Effector memory CD8-positive, alpha-beta T cell (primary cell): ENCODE results near the gene EPB41L2.

Experiments used
- ATAC-seq: fragments of 150-1000 bp; cut with Tn5 transposase; replicated peaks from 2 replicates; pipeline ENCODE4 v1.10.0; 2021; ENCODE audit warnings: mild to moderate bottlenecking, moderate library complexity
- DNase-seq, 3 experiments: peaks; one replicate each; pipeline ENCODE4 v3.0.0; 2021
- H3K27ac Mint-ChIP-seq, 2 donors: one replicate each; pipeline ENCODE4 v1.8.0; 2022; ENCODE audit warnings: mild to moderate bottlenecking in 2 of 2, mixed read lengths in 2 of 2, moderate library complexity in 2 of 2
- H3K27me3 Mint-ChIP-seq, 2 donors: one replicate each; pipeline ENCODE4 v1.8.0; 2022; ENCODE audit warnings: mixed read lengths in 2 of 2
- H3K36me3 Mint-ChIP-seq: one replicate; pipeline ENCODE4 v1.8.0; 2022; ENCODE audit warnings: mild to moderate bottlenecking, moderate library complexity, mixed read lengths; ENCODE audit not compliant: insufficient read depth
- H3K4me1 Mint-ChIP-seq, 2 donors: one replicate each; pipeline ENCODE4 v1.8.0; 2022; ENCODE audit warnings: low read depth in 2 of 2, mixed read lengths in 2 of 2
- H3K4me3 Mint-ChIP-seq, 2 donors: one replicate each; pipeline ENCODE4 v1.8.0; 2022; ENCODE audit warnings: mild to moderate bottlenecking in 2 of 2, mixed read lengths in 2 of 2, moderate library complexity in 2 of 2
- H3K9me3 Mint-ChIP-seq, 2 donors: one replicate each; pipeline ENCODE4 v1.8.0; 2022; ENCODE audit warnings: mixed read lengths in 2 of 2

Gene EPB41L2

DNA sequence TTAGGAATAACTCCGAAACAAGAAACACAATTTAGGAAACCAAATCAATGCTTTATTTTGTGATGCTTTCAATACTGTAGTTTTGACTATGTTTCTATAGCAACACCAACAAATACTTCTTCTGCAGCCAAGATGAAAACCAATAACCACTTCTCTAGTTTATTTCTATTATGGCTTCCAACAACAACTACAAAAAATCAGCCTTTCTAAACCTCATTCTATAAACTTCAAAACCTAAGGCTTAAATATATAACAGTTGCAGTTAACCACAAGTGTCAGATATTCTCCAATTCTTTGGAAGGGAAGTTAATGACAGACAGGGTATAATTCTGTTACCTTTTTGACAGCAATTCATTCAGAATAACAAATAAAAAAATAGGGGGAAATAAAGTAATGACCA is 80.9 kb downstream of the EPB41L2 start:
- peaks cover 0 to 27% of the 10 kb centered on the region in 2 donors for H3K27me3 Mint-ChIP-seq
- H3K4me1 Mint-ChIP-seq = no peaks in the 10 kb centered on the region
- DNase-seq (no peak), ATAC-seq (no peak)
- no peak overlapping the region for H3K27ac Mint-ChIP-seq
- no peaks in the 10 kb centered on the region for H3K9me3 Mint-ChIP-seq
- H3K36me3 Mint-ChIP-seq = no peaks in the 10 kb centered on the region
- no peak overlapping the region for H3K4me3 Mint-ChIP-seq

DNA sequence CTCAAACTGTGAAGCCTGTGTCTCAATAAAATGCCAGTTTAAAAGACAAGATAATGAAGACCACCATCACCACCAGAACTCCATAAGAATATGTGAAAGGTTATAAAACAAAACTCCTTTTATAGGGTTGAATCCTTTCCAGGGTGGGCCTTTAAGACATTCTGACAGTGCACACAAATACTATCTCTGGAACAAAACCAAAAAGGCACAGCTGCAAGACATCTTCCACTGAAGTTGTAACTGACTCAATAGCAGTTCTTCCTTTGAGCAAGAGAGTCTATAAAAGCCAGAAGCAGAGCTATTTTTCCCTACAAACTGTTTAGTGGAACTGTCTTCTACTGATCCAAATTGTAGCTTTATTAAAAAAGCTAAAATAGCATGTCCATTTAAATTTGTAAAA is 81.6 kb downstream of the EPB41L2 start:
- H3K36me3 Mint-ChIP-seq = no peaks in the 10 kb centered on the region
- no peak overlapping the region for H3K27ac Mint-ChIP-seq
- no peaks in the 10 kb centered on the region for H3K9me3 Mint-ChIP-seq

DNA sequence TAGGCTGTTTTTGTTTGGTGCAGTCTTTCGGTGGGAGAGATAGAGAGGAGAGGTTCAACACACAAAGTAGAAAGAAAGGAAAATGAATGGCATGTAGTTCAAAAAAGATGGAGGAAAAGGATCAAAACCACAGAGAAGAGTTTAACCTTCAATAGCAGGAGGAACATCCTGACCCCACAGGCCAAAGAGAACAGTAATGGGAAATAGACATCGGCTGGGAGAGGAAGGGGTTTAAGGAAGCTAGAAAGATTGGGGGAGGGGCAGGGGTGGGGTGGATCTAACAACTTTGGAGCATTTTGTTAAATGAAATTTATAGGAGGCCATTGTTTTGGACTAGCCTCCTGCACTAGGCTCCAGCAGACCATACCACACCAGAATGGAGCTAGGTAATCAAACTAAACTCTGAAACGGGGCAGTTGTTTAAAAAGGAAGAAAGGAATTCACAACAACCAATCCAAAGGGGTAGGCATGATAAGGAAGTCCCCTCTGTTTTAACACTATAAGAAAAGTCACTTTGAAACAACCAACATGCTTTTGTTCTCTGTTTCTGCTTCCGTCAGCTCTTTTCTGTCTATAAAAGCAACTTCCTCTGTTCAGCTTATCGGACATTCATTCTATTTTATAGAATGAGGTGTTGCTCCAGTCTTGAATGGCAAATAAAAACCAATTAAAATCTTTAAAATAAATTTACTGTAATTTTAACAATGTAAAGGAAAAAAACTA is 82.6 kb downstream of the EPB41L2 start:
- ATAC-seq (no peak), DNase-seq (no peak)
- no peak overlapping the region for H3K4me3 Mint-ChIP-seq
- no peaks in the 10 kb centered on the region for H3K9me3 Mint-ChIP-seq
- no peaks in the 10 kb centered on the region for H3K36me3 Mint-ChIP-seq
- H3K27ac Mint-ChIP-seq = no peak overlapping the region
- H3K4me1 Mint-ChIP-seq = no peaks in the 10 kb centered on the region
- peaks cover 0 to 27% of the 10 kb centered on the region in 2 donors for H3K27me3 Mint-ChIP-seq

More for the DNA sequence above, 81.6 kb downstream of the EPB41L2 start:
- Mint-ChIP-seq H3K4me3 (no peak overlapping the region), H3K4me1 (no peaks in the 10 kb centered on the region), H3K27me3 (peaks cover 0 to 27% of the 10 kb centered on the region in 2 donors)
- DNase-seq = no peak
- ATAC-seq = no peak

DNA sequence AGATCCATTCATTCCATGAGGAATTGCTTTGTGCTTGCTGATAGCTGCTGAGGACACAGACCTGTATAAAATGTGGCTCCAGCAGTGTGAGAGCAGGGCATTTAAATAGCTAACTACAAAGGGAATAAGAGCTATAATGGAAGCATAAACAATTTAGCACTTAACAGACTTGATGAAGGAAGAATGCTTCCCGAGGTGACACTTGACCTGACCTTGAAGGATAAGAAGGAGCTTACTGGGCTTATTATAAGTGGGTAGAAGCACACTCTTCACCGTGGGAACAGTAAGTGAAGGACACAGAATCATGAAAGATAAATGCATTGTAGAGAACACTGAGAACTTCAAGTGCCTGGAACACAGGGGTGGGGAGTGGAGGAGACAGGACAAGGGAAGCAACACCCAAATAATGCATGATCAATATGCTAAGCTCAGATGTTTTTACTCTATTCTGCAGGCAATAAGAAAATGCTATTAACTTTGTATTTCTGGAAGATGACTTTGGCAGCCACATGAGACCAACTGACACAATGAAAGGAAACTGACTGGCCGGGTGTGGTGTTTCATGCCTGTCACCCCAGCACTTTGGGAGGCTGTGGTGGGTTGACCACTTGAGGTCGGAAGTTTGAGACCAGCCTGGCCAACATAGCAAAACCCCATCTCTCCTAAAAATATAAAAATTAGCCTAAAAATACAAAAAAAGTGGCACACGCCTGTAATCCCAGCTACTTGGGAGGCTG is 84.2 kb downstream of the EPB41L2 start:
- Mint-ChIP-seq H3K4me1 (no peaks in the 10 kb centered on the region), H3K27ac (no peak overlapping the region), H3K36me3 (no peaks in the 10 kb centered on the region), H3K9me3 (no peaks in the 10 kb centered on the region), H3K4me3 (no peak overlapping the region), H3K27me3 (peaks cover 0 to 27% of the 10 kb centered on the region in 2 donors)
- no peak for ATAC-seq
- no peak for DNase-seq

DNA sequence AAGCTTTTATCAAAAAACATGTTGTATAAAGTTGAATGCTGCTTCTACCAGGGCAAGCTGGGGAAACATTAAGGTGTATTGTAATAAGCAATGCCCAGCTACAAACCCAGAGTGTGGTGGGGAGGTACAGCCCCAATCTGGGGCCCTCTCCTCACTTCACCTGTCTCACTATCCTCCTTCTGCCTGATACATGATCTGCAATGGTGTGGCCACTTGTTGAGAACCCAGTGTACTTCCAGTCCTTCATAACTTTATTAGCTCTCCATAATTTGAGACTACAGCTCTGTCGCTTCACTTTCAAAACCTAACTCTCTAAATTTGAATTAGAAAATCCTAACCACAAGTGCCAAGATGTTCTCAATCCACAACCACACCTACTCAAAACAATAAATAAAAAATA is 84.9 kb downstream of the EPB41L2 start:
- ATAC-seq (no peak), DNase-seq (no peak)
- H3K27ac Mint-ChIP-seq = no peak overlapping the region
- no peak overlapping the region for H3K4me3 Mint-ChIP-seq
- H3K9me3 Mint-ChIP-seq = no peaks in the 10 kb centered on the region
- no peaks in the 10 kb centered on the region for H3K4me1 Mint-ChIP-seq
- peaks cover 0 to 27% of the 10 kb centered on the region in 2 donors for H3K27me3 Mint-ChIP-seq
- no peaks in the 10 kb centered on the region for H3K36me3 Mint-ChIP-seq

DNA sequence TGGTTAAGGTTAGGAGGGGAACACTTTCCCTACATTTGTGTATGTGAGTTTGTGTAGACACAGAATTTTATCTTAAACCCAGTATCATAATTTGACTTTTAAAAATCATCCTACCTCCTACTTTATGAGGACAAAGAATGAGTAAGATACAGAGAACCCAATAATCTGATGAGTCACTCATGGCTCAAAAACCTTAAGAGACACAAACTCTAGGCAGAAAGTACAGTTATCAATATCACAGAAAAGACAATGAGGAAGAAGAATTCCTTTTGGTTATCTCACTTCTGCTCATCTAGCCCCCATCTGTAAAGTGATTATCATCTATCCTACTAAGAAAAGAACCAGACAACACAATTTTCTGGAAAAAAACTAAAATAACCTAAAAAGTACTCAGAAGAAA is 87.7 kb downstream of the EPB41L2 start:
- no peak overlapping the region for H3K4me3 Mint-ChIP-seq
- no peaks in the 10 kb centered on the region for H3K4me1 Mint-ChIP-seq
- ATAC-seq = no peak
- no peak overlapping the region for H3K27ac Mint-ChIP-seq
- peaks cover 0 to 26% of the 10 kb centered on the region in 2 donors for H3K27me3 Mint-ChIP-seq
- DNase-seq = no peak
- H3K9me3 Mint-ChIP-seq = no peaks in the 10 kb centered on the region
- no peaks in the 10 kb centered on the region for H3K36me3 Mint-ChIP-seq

DNA sequence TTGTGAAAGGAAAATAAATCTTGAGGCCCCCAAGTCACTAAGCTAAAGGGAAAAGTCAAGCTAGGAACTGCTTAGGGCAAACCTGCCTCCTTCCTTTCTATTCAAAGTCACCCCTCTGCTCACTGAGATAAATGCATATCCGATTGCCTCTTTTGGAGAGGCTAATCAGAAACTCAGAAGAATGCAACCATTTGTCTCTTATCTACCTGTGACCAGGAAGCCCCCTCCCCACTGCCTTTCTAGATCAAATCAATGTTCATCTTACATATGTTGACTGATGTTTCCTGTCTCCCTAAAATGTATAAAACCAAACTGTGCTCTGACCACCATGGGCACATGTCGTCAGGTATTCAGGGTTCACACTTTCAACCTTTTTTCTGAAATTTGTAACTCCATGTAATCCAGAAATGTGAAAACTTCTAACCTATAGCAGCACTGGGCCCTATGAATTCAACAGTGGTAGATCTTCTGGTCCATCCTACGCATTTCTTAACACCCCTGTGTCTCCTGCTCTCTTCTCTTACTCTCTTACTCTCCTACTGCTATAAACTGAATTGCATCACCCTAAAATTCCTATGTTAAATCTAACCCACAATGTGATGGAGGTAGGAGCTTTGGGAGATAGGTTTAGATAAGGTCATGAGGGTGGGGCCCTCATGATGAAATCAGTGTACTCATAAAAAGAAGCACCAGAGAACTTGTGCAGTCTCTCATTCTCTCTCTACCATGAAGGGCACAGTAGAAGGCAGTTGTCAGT is 89.3 kb downstream of the EPB41L2 start:
- Mint-ChIP-seq H3K9me3 (no peaks in the 10 kb centered on the region), H3K4me3 (no peak overlapping the region), H3K27me3 (peaks cover 0 to 14% of the 10 kb centered on the region in 2 donors), H3K4me1 (no peaks in the 10 kb centered on the region), H3K27ac (no peak overlapping the region), H3K36me3 (no peaks in the 10 kb centered on the region)
- ATAC-seq (no peak), DNase-seq (no peak)

DNA sequence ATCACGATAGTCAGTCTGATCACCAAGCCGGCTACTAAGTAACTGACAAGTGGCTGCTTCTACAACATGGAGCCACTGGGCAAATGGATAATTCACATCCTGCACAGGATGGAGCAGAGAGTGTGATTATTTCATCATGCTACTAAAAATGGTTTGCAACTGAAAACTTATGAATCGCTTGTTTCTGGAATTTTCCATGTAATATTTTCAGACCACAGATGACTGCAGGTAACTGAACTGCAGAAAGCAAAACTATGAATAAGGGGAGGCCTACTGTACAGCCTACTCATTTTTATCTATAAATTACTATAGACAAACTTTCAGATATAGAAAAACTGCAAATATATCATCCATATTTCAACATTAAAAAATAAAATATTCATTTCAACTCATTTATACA is 91.5 kb downstream of the EPB41L2 start:
- Mint-ChIP-seq H3K36me3 (no peaks in the 10 kb centered on the region), H3K4me1 (no peaks in the 10 kb centered on the region), H3K4me3 (no peak overlapping the region), H3K9me3 (no peaks in the 10 kb centered on the region), H3K27ac (no peak overlapping the region), H3K27me3 (no peaks in the 10 kb centered on the region)
- ATAC-seq (no peak), DNase-seq (no peak)

DNA sequence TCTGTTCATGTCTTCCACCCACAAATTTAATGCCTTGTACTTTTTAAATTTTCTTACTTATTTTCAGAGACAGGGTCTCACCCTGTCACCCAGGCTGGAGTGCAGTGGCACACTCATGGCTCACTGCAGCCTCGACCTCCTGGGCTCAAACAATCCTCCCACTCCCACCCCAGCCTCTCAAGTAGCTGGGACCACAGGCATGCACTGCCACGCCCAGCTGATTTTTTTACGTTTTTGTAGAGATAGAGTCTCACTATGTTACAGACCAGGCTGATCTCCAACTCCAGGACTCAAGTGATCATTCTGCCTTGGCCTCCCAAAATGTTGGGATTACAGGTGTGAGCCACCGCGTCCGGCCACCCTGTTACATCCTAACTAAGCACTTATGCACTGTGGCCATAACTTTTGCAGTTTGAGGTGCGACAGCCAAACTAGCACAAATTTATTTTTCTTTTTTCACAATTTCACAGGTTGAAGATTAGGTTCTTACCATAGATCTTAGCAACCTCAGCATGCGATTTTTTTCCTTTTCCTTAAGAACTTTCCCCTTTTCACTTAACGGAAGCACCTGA is 92.1 kb downstream of the EPB41L2 start:
- Mint-ChIP-seq H3K9me3 (no peaks in the 10 kb centered on the region), H3K27ac (no peak overlapping the region), H3K36me3 (no peaks in the 10 kb centered on the region), H3K27me3 (no peaks in the 10 kb centered on the region), H3K4me1 (no peaks in the 10 kb centered on the region), H3K4me3 (no peak overlapping the region)
- no peak for ATAC-seq
- no peak for DNase-seq

DNA sequence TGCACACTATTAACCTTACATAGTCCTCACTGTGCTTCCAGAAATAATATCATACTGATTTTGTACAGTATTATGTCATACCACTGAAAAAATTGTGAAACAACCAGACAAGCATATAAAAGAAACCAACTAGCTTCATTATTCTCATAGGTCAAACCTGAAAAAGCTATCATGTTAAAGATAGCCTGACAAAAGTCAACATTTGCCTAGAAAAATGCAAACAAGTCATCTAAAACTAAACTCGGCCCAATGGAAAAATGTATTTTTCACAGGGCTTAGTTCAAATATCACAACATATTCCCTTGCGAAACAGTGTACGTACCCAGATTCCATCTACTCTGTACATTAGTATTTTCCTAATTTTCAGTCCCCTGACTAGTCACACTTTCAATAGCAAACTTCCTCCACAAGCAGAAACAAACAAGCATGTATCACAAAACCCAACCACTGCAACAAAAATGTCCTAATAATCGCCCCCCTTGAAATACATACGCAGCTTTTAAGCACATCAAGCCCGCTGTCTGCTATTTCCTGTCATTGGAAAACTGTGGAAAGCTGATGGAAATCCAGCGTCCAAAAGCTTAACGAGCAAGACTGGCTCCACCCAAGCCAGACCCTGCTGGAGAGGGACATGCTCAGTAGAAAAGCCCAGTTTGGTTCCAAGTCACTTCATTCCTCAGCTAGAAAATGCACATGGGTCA is 93.1 kb downstream of the EPB41L2 start:
- Mint-ChIP-seq H3K4me3 (no peak overlapping the region), H3K9me3 (no peaks in the 10 kb centered on the region), H3K36me3 (no peaks in the 10 kb centered on the region), H3K27me3 (no peaks in the 10 kb centered on the region), H3K4me1 (no peaks in the 10 kb centered on the region), H3K27ac (no peak overlapping the region)
- no peak for ATAC-seq
- DNase-seq = no peak

DNA sequence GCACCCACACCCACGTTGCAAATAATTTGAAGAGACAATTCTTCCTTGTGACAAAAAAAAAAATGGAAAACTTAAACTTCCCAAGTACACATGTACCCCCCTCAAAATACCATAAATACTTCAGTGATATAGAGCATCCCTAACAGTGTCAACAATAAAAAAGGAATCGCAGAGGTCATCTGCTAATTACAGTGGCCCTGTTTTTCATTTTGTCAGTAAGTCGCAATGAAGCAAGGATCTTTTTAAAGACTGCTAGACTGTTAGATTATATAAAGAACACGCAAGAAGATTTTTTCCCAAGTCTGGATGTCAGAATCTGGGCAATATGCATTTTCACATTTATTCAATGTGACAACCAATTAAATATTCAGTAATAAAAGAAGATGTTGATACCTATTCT is 93.9 kb downstream of the EPB41L2 start:
- Mint-ChIP-seq H3K36me3 (no peaks in the 10 kb centered on the region), H3K27ac (no peak overlapping the region), H3K4me1 (no peaks in the 10 kb centered on the region), H3K9me3 (no peaks in the 10 kb centered on the region), H3K27me3 (no peaks in the 10 kb centered on the region), H3K4me3 (no peak overlapping the region)
- ATAC-seq (no peak), DNase-seq (no peak)

DNA sequence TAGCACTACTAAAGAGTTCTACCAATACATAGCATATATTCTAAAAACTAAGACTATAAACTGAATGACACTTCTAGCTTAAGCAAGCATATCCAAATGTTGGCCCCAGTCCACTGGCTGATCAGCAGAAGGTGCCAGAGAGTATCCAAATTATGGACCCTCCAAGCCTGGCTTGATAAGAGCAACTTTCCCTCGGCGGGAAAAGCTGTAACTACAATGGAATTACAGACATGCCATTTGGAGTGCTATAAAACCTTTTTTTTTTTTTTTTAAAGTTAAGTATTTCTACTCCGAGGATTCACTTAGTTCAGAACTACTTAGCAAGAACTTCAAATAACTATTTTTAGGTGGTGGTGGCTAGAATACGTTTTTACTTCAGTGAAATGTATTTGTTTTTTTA is 94.6 kb downstream of the EPB41L2 start:
- no peak overlapping the region for H3K4me3 Mint-ChIP-seq
- no peaks in the 10 kb centered on the region for H3K27me3 Mint-ChIP-seq
- no peaks in the 10 kb centered on the region for H3K4me1 Mint-ChIP-seq
- H3K9me3 Mint-ChIP-seq = no peaks in the 10 kb centered on the region
- DNase-seq (no peak), ATAC-seq (no peak)
- H3K36me3 Mint-ChIP-seq = peaks cover 3% of the 10 kb centered on the region
- no peak overlapping the region for H3K27ac Mint-ChIP-seq
